Cardiac muscle cell (in vitro differentiated cells and primary cell): Measurements from ENCODE around the gene SIRT4. TPM values are rescaled to one million over a fixed set of nuclear protein-coding genes. Genes with fewer than 3 reads are reported as not detected.

ENCODE experiments used
- DNase-seq, 2 donors: peaks; one replicate each; pipeline versions ENCODE4 v3.0.0 to v3.0.0-alpha.2; 2010 to 2017; ENCODE audit warnings: low read depth in 1 of 2, low spot score in 1 of 2
- H3K27ac ChIP-seq: fragments of 200-600 bp; sonication (generic); 2 replicates; pipeline ENCODE4 v1.5.1; 2016
- H3K27me3 ChIP-seq: fragments of 200-600 bp; sonication (generic); 2 replicates; pipeline ENCODE4 v1.6.0; 2016; ENCODE audit warnings: control low read depth
- H3K36me3 ChIP-seq: fragments of 200-600 bp; sonication (generic); 2 replicates; pipeline ENCODE4 v1.5.1; 2016; ENCODE audit warnings: control low read depth
- H3K4me1 ChIP-seq: fragments of 200-600 bp; sonication (generic); 2 replicates; pipeline ENCODE4 v1.8.1; 2017; ENCODE audit warnings: low read depth, mild to moderate bottlenecking, mixed run types
- H3K4me3 ChIP-seq: fragments of 200-600 bp; sonication (generic); 2 replicates; pipeline ENCODE4 v1.5.1; 2016; ENCODE audit warnings: mild to moderate bottlenecking
- H3K9me3 ChIP-seq: fragments of 200-600 bp; sonication (generic); 2 replicates; pipeline ENCODE4 v1.5.1; 2017; ENCODE audit warnings: low read depth, mild to moderate bottlenecking, control low read depth
- polyA plus RNA-seq: library from polyadenylated mRNA; unstranded; fragments of >200 nt; fragmentation: Nextera tagmentation; extraction: Ambion mirVana; gene quantifications from 2 replicates; pipeline ENCODE4 v1.2.1, GENCODE V29; 2016
- total RNA-seq: library from RNA; depleted of rRNA; stranded (reverse); fragments of >200 nt; gene quantifications from 2 replicates; pipeline ENCODE4 v1.2.3, GENCODE V29; 2016
- TF ChIP-seq, protein P1 (sequence below): IDR thresholded peaks from 2 replicates; pipeline ENCODE4 v1.5.1; 2012; ENCODE audit warnings: low read depth, mild to moderate bottlenecking, low read length

SIRT4 gene
- total and polyA plus RNA-seq, 2 experiments from 2014 or later = 6.7 to 10.3 TPM

DNA sequence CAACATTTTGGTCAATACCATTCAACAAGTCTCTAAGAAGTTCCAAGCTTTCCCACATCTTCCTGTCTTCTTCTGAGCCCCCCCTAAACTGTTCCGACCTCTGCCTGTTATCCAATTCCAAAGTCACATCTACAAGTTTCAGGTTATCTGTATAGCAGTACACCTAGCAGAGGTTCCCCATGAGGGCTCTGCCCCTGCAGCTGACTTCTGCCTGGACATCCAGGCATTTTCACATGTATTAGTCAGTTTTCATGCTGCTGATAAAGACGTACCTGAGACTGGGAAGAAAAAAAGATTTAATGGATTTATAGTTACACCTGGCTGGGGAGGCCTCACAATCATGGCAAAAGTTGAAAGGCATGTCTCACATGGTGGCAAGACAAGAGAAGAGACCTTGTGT, 35.6 kb downstream of the SIRT4 start:
- no peaks in the 10 kb centered on the region for H3K27me3 ChIP-seq
- H3K27ac ChIP-seq = no peak overlapping the region
- no peak overlapping the region for H3K4me3 ChIP-seq
- H3K9me3 ChIP-seq = no peaks in the 10 kb centered on the region
- DNase-seq = no peak
- TF ChIP-seq, protein P1, sequence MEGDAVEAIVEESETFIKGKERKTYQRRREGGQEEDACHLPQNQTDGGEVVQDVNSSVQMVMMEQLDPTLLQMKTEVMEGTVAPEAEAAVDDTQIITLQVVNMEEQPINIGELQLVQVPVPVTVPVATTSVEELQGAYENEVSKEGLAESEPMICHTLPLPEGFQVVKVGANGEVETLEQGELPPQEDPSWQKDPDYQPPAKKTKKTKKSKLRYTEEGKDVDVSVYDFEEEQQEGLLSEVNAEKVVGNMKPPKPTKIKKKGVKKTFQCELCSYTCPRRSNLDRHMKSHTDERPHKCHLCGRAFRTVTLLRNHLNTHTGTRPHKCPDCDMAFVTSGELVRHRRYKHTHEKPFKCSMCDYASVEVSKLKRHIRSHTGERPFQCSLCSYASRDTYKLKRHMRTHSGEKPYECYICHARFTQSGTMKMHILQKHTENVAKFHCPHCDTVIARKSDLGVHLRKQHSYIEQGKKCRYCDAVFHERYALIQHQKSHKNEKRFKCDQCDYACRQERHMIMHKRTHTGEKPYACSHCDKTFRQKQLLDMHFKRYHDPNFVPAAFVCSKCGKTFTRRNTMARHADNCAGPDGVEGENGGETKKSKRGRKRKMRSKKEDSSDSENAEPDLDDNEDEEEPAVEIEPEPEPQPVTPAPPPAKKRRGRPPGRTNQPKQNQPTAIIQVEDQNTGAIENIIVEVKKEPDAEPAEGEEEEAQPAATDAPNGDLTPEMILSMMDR = no peak
- no peaks in the 10 kb centered on the region for H3K4me1 ChIP-seq
- H3K36me3 ChIP-seq = no peaks in the 10 kb centered on the region

DNA sequence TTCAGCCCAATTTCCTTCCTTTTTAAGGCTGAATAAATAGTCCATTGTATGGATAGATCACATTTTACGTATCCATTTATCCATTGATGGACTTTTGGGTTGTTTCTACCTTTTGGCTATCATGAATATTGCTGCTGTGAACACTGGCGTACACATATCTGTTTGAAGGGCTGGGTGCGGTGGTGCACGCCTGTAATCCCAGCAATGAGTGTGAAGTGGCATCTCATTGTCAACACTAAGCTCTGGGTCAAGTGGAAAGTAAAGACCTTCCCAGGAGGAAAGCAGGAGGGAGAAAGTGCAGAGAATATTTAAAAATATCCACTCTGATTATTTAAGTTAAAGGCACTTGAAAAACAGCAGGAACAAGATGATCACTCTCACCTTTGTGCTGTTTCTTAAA, 37.1 kb downstream of the SIRT4 start:
- TF ChIP-seq, protein P1 = no peak
- Histone ChIP-seq H3K4me1 (no peaks in the 10 kb centered on the region), H3K27ac (peak overlapping the region; percentile 59), H3K9me3 (no peaks in the 10 kb centered on the region), H3K4me3 (no peak overlapping the region), H3K36me3 (peaks cover 3% of the 10 kb centered on the region), H3K27me3 (no peaks in the 10 kb centered on the region)
- peak in 1 of 2 donors; percentile 42 for DNase-seq

DNA sequence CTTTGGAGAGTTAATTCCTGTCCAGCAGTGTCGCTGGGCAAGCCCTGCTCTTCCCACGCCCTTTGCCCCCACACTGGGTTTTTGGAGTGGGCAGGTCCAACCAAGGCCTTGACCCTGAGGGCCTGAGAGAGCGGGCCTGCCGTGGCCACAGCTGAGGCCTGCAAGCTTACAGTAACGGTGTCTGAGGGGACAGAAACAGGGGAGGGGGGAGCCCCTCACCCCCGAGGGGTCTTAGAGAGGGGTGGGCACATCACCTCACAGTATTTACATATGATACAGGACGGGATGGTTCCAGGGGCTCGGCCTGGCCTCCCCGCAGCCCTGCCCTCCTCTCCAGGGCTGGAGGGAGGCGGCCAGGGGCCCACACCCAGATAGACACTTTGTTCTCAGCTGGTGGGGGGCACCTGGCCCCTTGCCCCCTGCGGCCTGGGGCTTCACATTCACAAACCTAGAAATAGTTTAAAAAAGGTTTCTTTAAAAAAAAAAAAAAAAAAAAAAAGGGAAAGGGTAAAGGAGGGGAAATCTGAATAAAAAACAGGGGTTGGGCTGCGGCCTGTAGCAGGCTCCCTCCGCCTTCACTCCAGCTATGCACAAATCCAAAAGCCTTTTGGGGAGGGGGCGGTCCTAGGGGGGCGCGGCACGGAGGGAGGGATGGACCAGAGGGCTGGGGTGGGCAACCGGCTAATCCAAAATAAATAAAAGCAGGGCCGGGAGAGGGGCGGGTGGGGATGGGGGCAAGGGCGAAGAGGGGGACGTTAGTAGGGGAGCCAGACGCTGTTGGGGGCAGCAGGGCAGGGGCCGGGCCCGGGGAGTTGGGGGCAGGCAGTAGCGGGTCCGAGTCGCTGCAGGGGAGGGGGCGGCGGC, 40.3 kb downstream of the SIRT4 start:
- Histone ChIP-seq H3K27me3 (no peaks in the 10 kb centered on the region), H3K4me1 (no peaks in the 10 kb centered on the region), H3K36me3 (peaks cover 22% of the 10 kb centered on the region), H3K4me3 (no peak overlapping the region), H3K27ac (peak overlapping the region; percentile 26), H3K9me3 (no peaks in the 10 kb centered on the region)
- TF ChIP-seq, protein P1 = no peak
- DNase-seq = no peak

DNA sequence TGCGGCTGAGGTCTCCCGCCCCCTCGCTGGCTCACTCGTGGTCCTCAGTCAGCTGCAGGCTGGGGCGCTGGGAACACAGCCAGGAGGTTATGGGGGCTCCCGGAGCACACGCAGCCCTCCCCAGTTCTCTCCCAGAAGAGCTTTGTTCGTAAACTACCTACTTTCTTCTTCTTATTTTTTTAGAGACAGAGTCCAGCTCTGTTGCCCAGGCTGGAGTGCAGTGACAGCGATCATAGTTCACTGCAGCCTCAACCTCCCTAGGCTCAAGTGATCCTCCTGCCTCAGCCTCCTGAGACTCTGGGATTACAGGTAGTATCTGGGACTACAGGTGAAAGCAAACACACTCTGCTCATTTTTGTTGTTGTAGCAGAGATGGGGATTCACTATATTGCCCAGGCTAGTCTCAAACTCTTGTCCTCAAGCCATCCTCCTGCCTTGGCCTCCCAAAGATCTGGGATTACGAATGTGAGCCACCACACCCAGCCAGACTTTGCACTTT, 41.0 kb downstream of the SIRT4 start:
- peaks cover 22% of the 10 kb centered on the region for H3K36me3 ChIP-seq
- no peaks in the 10 kb centered on the region for H3K9me3 ChIP-seq
- H3K27me3 ChIP-seq = no peaks in the 10 kb centered on the region
- DNase-seq = no peak
- no peak overlapping the region for H3K27ac ChIP-seq
- no peaks in the 10 kb centered on the region for H3K4me1 ChIP-seq
- H3K4me3 ChIP-seq = no peak overlapping the region
- TF ChIP-seq, protein P1 = no peak

DNA sequence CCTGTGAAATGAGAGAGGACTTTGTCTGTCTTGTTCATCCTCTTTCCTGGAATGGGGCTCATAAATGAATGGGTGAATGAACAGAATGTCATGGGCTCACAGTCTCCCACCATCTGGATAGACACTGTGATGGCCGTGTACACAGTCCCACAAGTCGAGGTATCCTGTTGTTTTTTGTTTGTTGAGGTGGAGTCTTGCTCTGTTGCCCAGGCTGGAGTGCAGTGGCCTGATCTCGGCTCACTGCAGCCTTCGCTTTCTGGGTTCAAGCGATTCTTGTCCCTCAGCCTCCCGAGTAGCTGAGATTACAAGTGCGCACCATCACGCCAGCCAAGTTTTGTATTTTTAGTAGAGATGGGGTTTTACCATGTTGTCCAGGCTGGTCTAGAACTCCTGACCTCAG, 41.6 kb downstream of the SIRT4 start:
- Histone ChIP-seq H3K36me3 (peaks cover 22% of the 10 kb centered on the region), H3K27me3 (no peaks in the 10 kb centered on the region), H3K27ac (no peak overlapping the region), H3K9me3 (no peaks in the 10 kb centered on the region), H3K4me1 (no peaks in the 10 kb centered on the region), H3K4me3 (no peak overlapping the region)
- DNase-seq = no peak
- TF ChIP-seq, protein P1 = no peak
